ENCODE measurements around the gene COX7A2L. TPM values are rescaled to one million over a fixed set of nuclear protein-coding genes. Genes with fewer than 3 reads are reported as not detected.

Gene COX7A2L
- total RNA-seq, 1 donor from 2014 or later, result 103 TPM

DNA sequence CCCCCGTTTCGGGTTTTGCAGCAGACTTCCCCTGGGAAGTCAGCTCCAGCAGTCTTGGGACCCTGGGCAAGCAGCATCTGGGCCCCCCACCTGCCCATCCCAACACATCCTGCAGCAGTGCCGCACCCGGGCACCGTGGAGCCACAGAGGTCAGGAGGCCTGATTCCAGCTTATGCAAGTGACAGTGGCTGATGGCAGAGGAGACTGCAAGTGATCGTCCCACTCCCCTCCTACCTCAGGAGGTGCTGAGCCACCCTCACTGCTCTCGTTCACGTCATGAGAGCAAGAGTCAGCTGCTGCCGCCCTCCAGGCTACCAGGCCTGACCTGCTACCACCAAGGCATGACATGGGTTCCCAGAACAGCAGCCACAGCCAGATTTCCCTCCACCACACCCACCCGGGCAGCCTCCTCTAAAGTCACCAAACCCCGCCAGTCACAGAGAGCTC is 18.2 kb downstream of the COX7A2L start:
- peaks cover 22% of the 10 kb centered on the region for H3K4me1 Mint-ChIP-seq (ENCODE audit: unreplicated experiment)
- H3K27ac Mint-ChIP-seq (ENCODE audit: unreplicated experiment), result peak overlapping the region; percentile 83
- H3K4me3 Mint-ChIP-seq (ENCODE audit: unreplicated experiment), result no peak overlapping the region
- H3K36me3 Mint-ChIP-seq (ENCODE audit: unreplicated experiment), result peaks cover 38% of the 10 kb centered on the region
- H3K9me3 Mint-ChIP-seq (ENCODE audit: unreplicated experiment), result no peaks in the 10 kb centered on the region
- H3K27me3 Mint-ChIP-seq (ENCODE audit: unreplicated experiment), result no peaks in the 10 kb centered on the region
- no peak for TF ChIP-seq CTCF (IDR thresholded peaks at IDR 0.05)
- DNase-seq (ENCODE audit: extremely low spot score, unreplicated experiment), result no peak

DNA sequence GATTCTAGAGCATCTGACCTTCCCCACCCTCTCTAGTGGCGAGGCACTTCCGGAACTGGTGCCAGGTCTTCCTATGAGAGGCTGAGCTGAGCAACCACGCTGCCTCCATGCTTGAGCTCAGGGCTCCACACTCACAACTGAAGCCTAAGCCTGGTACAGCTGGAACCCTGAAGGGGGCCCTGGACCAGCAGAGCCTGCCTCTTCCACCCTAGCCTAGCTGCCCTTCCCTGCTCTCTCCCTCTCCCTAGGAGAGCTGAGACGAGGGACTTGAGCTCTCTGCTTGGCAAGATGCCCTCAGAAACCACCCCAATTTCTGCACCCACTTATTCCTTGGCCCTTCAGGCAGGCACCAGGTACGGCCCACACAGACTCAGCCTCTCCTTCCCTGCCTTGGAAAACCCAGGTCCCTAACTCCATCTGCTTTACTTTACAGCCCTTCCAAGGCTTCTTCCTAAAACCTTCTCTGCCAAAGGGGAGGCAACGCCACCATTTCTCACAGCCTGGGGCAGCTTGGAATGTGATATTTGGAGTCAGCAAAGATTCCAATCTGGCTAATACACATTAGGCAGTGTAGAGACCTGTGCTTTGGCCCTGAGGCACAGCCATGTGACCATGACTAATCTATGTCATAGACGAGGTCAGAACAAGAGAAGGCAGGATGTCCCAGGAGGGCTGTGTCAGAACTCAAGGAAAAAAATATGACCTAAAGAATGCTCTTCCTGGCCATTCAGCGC is 18.8 kb downstream of the COX7A2L start:
- Mint-ChIP-seq H3K27ac (ENCODE audit: unreplicated experiment) (peak overlapping the region; percentile 83), H3K27me3 (ENCODE audit: unreplicated experiment) (no peaks in the 10 kb centered on the region), H3K9me3 (ENCODE audit: unreplicated experiment) (no peaks in the 10 kb centered on the region), H3K36me3 (ENCODE audit: unreplicated experiment) (peaks cover 41% of the 10 kb centered on the region), H3K4me3 (ENCODE audit: unreplicated experiment) (no peak overlapping the region), H3K4me1 (ENCODE audit: unreplicated experiment) (peaks cover 22% of the 10 kb centered on the region)
- no peak for DNase-seq (ENCODE audit: extremely low spot score, unreplicated experiment)
- TF ChIP-seq CTCF (IDR thresholded peaks at IDR 0.05), result no peak

- H3K36me3 Mint-ChIP-seq (ENCODE audit: unreplicated experiment), result peaks cover 43% of the 10 kb centered on the region
- TF ChIP-seq CTCF (IDR thresholded peaks at IDR 0.05), result no peak
- H3K4me3 Mint-ChIP-seq (ENCODE audit: unreplicated experiment), result no peak overlapping the region
- H3K9me3 Mint-ChIP-seq (ENCODE audit: unreplicated experiment), result no peaks in the 10 kb centered on the region
- no peak for DNase-seq (ENCODE audit: extremely low spot score, unreplicated experiment)
- H3K27ac Mint-ChIP-seq (ENCODE audit: unreplicated experiment), result no peak overlapping the region
- H3K27me3 Mint-ChIP-seq (ENCODE audit: unreplicated experiment), result no peaks in the 10 kb centered on the region
- H3K4me1 Mint-ChIP-seq (ENCODE audit: unreplicated experiment), result peaks cover 22% of the 10 kb centered on the region
Observed at GRCh38 chr2:42340938-42341636, 19.9 kb downstream of the COX7A2L start.

GRCh38 chr2:42340045-42340937 is 20.7 kb downstream of the COX7A2L start:
- no peak for TF ChIP-seq CTCF (IDR thresholded peaks at IDR 0.05)
- peaks cover 44% of the 10 kb centered on the region for H3K36me3 Mint-ChIP-seq (ENCODE audit: unreplicated experiment)

More at GRCh38 chr2:42340045-42340937, 20.7 kb downstream of the COX7A2L start:
- DNase-seq (ENCODE audit: extremely low spot score, unreplicated experiment), result no peak
- no peaks in the 10 kb centered on the region for H3K27me3 Mint-ChIP-seq (ENCODE audit: unreplicated experiment)
- H3K27ac Mint-ChIP-seq (ENCODE audit: unreplicated experiment), result peak overlapping the region; percentile 36
- H3K9me3 Mint-ChIP-seq (ENCODE audit: unreplicated experiment), result no peaks in the 10 kb centered on the region
- peaks cover 22% of the 10 kb centered on the region for H3K4me1 Mint-ChIP-seq (ENCODE audit: unreplicated experiment)
- no peak overlapping the region for H3K4me3 Mint-ChIP-seq (ENCODE audit: unreplicated experiment)
